OCI-LY7 (cell line): ENCODE results near the gene SLC38A9.

Experiments used
- EZH2phosphoT487 ChIP-seq: fragments of 200-600 bp; sonication (generic); IDR thresholded peaks from 2 replicates; pipeline ENCODE4 v1.6.1; 2018; ENCODE audit warnings: low read depth, borderline replicate concordance, mild to moderate bottlenecking, mixed run types, antibody characterized with exemption, low read length, moderate library complexity, mixed read lengths
- TF ChIP-seq, protein P1 (sequence below): fragments of 200-600 bp; sonication (generic); conservative IDR thresholded peaks from 2 replicates; pipeline ENCODE4 v1.5.1; 2014; ENCODE audit warnings: mild to moderate bottlenecking, antibody characterized with exemption, low read length, moderate library complexity, mixed read lengths

- TF ChIP-seq, protein P1, sequence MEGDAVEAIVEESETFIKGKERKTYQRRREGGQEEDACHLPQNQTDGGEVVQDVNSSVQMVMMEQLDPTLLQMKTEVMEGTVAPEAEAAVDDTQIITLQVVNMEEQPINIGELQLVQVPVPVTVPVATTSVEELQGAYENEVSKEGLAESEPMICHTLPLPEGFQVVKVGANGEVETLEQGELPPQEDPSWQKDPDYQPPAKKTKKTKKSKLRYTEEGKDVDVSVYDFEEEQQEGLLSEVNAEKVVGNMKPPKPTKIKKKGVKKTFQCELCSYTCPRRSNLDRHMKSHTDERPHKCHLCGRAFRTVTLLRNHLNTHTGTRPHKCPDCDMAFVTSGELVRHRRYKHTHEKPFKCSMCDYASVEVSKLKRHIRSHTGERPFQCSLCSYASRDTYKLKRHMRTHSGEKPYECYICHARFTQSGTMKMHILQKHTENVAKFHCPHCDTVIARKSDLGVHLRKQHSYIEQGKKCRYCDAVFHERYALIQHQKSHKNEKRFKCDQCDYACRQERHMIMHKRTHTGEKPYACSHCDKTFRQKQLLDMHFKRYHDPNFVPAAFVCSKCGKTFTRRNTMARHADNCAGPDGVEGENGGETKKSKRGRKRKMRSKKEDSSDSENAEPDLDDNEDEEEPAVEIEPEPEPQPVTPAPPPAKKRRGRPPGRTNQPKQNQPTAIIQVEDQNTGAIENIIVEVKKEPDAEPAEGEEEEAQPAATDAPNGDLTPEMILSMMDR: no peak
- TF ChIP-seq EZH2phosphoT487: no peak
Observed at GRCh38 chr5:55626790-55627189, 85.3 kb downstream of the SLC38A9 start.
